Measurements from ENCODE around the gene UGCG.

GRCh38 chr9:111978616-111979015 lies 82.0 kb downstream of the UGCG start:
- no peak for TF ChIP-seq EZH2 (IDR thresholded peaks at IDR 0.05)
- no peak for TF ChIP-seq CTCF (IDR thresholded peaks at IDR 0.05)
- no peak for TF ChIP-seq EZH2phosphoT487 (IDR thresholded peaks at IDR 0.05)

Measured in neural progenitor cell (in vitro differentiated cells).